ENCODE results near the gene MAN1A1.

Gene MAN1A1

DNA sequence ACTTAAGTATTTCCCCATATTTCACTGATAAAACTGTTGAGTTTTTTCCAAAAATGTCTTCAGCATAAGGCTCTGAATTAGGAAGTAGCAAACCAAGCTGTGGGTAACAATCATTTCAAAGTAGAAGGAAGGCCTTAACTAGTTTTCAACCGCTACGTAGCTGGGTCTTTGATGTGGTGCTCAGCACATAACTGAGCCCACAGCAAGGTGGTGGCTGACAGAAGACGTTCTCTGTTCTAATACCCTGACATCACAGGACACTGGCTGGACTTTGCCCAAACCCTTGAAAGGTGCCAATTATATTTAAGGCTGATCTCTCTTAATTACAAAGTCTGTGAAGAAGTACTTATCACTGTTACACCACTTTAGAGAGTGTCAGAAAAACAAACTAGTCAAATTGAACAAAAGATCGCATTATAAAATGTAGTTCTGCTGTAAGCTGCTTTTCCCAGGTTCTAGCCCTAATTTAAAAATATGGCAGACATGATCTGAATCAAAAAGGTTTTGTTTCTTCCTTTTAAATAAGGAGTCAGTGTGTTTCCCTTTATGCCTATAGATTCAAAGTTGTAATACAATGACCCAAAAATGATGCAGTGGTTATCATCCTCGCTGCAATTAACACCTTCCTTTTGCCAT lies 26.7 kb downstream of the MAN1A1 start (continued):
- TF ChIP-seq ZNF785 (tag by site-specific recombination; IDR thresholded peaks at IDR 0.05) (no peak), ZNF121 (tag by site-specific recombination; IDR thresholded peaks at IDR 0.05) (no peak), ZNF529 (tag by site-specific recombination; IDR thresholded peaks at IDR 0.05; ENCODE audit: insufficient replicate concordance) (no peak), OSR2 (tag by site-specific recombination; IDR thresholded peaks at IDR 0.05) (no peak), KLF9 (tag by site-specific recombination; IDR thresholded peaks at IDR 0.05; ENCODE audit: low read depth) (no peak), YY1 (tag by site-specific recombination; IDR thresholded peaks at IDR 0.05) (no peak), REPIN1 (tag by site-specific recombination; IDR thresholded peaks at IDR 0.05; ENCODE audit: low read depth) (no peak)
- TF ChIP-seq, protein P1, sequence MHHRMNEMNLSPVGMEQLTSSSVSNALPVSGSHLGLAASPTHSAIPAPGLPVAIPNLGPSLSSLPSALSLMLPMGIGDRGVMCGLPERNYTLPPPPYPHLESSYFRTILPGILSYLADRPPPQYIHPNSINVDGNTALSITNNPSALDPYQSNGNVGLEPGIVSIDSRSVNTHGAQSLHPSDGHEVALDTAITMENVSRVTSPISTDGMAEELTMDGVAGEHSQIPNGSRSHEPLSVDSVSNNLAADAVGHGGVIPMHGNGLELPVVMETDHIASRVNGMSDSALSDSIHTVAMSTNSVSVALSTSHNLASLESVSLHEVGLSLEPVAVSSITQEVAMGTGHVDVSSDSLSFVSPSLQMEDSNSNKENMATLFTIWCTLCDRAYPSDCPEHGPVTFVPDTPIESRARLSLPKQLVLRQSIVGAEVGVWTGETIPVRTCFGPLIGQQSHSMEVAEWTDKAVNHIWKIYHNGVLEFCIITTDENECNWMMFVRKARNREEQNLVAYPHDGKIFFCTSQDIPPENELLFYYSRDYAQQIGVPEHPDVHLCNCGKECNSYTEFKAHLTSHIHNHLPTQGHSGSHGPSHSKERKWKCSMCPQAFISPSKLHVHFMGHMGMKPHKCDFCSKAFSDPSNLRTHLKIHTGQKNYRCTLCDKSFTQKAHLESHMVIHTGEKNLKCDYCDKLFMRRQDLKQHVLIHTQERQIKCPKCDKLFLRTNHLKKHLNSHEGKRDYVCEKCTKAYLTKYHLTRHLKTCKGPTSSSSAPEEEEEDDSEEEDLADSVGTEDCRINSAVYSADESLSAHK (tag by site-specific recombination; IDR thresholded peaks at IDR 0.05), result no peak
- TF ChIP-seq, protein P2, sequence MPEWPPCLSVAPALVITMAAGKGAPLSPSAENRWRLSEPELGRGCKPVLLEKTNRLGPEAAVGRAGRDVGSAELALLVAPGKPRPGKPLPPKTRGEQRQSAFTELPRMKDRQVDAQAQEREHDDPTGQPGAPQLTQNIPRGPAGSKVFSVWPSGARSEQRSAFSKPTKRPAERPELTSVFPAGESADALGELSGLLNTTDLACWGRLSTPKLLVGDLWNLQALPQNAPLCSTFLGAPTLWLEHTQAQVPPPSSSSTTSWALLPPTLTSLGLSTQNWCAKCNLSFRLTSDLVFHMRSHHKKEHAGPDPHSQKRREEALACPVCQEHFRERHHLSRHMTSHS (tag by site-specific recombination; IDR thresholded peaks at IDR 0.05), result no peak

DNA sequence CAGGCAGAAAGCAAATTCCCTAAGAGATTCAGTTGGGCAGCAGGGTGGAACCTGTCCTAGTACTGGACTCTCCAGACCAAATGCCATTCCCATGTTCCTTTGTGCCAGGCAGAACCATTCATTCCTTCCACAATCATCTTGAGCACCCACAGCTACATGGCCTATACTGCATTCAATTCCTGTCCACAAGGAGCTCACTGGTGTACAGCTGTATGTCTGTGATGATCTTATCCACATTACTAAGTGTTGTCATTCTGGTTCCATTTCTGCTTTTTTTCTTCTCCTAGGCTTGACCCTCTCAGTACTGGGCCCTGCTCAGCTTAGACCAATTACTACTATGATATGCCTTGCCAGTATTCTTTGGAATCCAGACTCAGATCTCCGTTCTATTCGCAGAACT lies 27.5 kb downstream of the MAN1A1 start:
- CTCF ChIA-PET, result interaction anchor here (1.3 kb wide), 1 partner anchor 12 kb away, joined by 5 read pairs; no protein-coding TSS in a partner anchor
- no peaks in the 10 kb centered on the region for H3K4me1 ChIP-seq (ENCODE audit: control insufficient read depth, insufficient read depth, low read length)
- no peak for TF ChIP-seq ZNF138 (tag by site-specific recombination; IDR thresholded peaks at IDR 0.05; ENCODE audit: borderline replicate concordance)
- TF ChIP-seq ZNF600 (tag by site-specific recombination; IDR thresholded peaks at IDR 0.05), result no peak
- TF ChIP-seq, protein P3, sequence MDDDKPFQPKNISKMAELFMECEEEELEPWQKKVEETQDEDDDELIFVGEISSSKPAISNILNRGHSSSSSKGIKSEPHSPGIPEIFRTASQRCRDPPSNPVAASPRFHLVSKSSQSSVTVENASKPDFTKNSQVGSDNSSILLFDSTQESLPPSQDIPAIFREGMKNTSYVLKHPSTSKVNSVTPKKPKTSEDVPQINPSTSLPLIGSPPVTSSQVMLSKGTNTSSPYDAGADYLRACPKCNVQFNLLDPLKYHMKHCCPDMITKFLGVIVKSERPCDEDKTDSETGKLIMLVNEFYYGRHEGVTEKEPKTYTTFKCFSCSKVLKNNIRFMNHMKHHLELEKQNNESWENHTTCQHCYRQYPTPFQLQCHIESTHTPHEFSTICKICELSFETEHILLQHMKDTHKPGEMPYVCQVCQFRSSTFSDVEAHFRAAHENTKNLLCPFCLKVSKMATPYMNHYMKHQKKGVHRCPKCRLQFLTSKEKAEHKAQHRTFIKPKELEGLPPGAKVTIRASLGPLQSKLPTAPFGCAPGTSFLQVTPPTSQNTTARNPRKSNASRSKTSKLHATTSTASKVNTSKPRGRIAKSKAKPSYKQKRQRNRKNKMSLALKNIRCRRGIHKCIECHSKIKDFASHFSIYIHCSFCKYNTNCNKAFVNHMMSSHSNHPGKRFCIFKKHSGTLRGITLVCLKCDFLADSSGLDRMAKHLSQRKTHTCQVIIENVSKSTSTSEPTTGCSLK (tag by site-specific recombination; IDR thresholded peaks at IDR 0.05), result no peak
- TF ChIP-seq ZNF211 (tag by site-specific recombination; IDR thresholded peaks at IDR 0.05; ENCODE audit: low read depth), result no peak
- no peak for TF ChIP-seq ZNF248 (tag by site-specific recombination; IDR thresholded peaks at IDR 0.05)
- no peak for TF ChIP-seq ZBTB20 (tag by site-specific recombination; IDR thresholded peaks at IDR 0.05)
- TF ChIP-seq ZNF350 (tag by site-specific recombination; IDR thresholded peaks at IDR 0.05), result no peak
- TF ChIP-seq ZNF132 (tag by site-specific recombination; IDR thresholded peaks at IDR 0.05; ENCODE audit: borderline replicate concordance), result no peak
- TF ChIP-seq ZBTB7A (tag by site-specific recombination; IDR thresholded peaks at IDR 0.05; ENCODE audit: low read depth), result no peak
- TF ChIP-seq IKZF3 (tag by site-specific recombination; IDR thresholded peaks at IDR 0.05), result no peak
- TF ChIP-seq, protein P4, sequence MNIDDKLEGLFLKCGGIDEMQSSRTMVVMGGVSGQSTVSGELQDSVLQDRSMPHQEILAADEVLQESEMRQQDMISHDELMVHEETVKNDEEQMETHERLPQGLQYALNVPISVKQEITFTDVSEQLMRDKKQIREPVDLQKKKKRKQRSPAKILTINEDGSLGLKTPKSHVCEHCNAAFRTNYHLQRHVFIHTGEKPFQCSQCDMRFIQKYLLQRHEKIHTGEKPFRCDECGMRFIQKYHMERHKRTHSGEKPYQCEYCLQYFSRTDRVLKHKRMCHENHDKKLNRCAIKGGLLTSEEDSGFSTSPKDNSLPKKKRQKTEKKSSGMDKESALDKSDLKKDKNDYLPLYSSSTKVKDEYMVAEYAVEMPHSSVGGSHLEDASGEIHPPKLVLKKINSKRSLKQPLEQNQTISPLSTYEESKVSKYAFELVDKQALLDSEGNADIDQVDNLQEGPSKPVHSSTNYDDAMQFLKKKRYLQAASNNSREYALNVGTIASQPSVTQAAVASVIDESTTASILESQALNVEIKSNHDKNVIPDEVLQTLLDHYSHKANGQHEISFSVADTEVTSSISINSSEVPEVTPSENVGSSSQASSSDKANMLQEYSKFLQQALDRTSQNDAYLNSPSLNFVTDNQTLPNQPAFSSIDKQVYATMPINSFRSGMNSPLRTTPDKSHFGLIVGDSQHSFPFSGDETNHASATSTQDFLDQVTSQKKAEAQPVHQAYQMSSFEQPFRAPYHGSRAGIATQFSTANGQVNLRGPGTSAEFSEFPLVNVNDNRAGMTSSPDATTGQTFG (tag by site-specific recombination; IDR thresholded peaks at IDR 0.05; ENCODE audit: borderline replicate concordance), result no peak
- no peak for TF ChIP-seq ZNF571 (tag by site-specific recombination; IDR thresholded peaks at IDR 0.05)
- no peak for TF ChIP-seq EGR2 (tag by site-specific recombination; IDR thresholded peaks at IDR 0.05; ENCODE audit: low read depth)
- no peak for TF ChIP-seq ZNF521 (tag by site-specific recombination; IDR thresholded peaks at IDR 0.05)
- no peak for TF ChIP-seq ZBTB8A (tag by site-specific recombination; IDR thresholded peaks at IDR 0.05)
- TF ChIP-seq, protein P5, sequence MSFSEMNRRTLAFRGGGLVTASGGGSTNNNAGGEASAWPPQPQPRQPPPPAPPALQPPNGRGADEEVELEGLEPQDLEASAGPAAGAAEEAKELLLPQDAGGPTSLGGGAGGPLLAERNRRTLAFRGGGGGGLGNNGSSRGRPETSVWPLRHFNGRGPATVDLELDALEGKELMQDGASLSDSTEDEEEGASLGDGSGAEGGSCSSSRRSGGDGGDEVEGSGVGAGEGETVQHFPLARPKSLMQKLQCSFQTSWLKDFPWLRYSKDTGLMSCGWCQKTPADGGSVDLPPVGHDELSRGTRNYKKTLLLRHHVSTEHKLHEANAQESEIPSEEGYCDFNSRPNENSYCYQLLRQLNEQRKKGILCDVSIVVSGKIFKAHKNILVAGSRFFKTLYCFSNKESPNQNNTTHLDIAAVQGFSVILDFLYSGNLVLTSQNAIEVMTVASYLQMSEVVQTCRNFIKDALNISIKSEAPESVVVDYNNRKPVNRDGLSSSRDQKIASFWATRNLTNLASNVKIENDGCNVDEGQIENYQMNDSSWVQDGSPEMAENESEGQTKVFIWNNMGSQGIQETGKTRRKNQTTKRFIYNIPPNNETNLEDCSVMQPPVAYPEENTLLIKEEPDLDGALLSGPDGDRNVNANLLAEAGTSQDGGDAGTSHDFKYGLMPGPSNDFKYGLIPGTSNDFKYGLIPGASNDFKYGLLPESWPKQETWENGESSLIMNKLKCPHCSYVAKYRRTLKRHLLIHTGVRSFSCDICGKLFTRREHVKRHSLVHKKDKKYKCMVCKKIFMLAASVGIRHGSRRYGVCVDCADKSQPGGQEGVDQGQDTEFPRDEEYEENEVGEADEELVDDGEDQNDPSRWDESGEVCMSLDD (tag by site-specific recombination; IDR thresholded peaks at IDR 0.05), result no peak
- no peak for TF ChIP-seq ZNF473 (tag by site-specific recombination; IDR thresholded peaks at IDR 0.05)
- no peak for TF ChIP-seq ZNF155 (tag by site-specific recombination; IDR thresholded peaks at IDR 0.05)

More for the DNA sequence above, 27.5 kb downstream of the MAN1A1 start:
- Histone ChIP-seq H3K4me3 (ENCODE audit: low read depth, low read length) (no peak overlapping the region), H3K27ac (ENCODE audit: extremely low read depth, low read depth, low read length) (no peak overlapping the region), H3K9me3 (ENCODE audit: control insufficient read depth, insufficient read depth, low read depth, low read length) (no peaks in the 10 kb centered on the region), H3K36me3 (ENCODE audit: control insufficient read depth in 2 of 2, insufficient read depth in 1 of 2, low read length in 2 of 2) (peaks cover 0 to 19% of the 10 kb centered on the region in 2 experiments; a peak in 1 of 3 replicates)
- POLR2A ChIA-PET, result no interaction called here

All from HEK293 (cell line).